SK-N-SH (cell line): Measurements from ENCODE around the gene SCAMP2. TPM values are rescaled to one million over a fixed set of nuclear protein-coding genes. Genes with fewer than 3 reads are reported as not detected.

ENCODE experiments used
- CTCF ChIA-PET: fragments of 300-600, 350-600 bp; formaldehyde crosslinking; extraction: SDS; loops from one replicate; lab custom pipeline; 2021; lab: Yijun Ruan, JAX
- POLR2A ChIA-PET: fragments of 350-600 bp; sonication (Branson Sonifier 250); formaldehyde crosslinking; extraction: SDS; loops from one replicate; lab custom pipeline; 2020; ENCODE audit warnings: antibody characterized with exemption, inconsistent platforms; lab: Yijun Ruan, JAX
- DNase-seq: peaks from one replicate; pipeline ENCODE4 v3.0.0; 2012
- H2AFZ ChIP-seq: fragments of 200-600 bp; sonication (generic); 2 replicates; pipeline ENCODE4 v1.8.1; 2016; ENCODE audit warnings: antibody characterized with exemption, mild to moderate bottlenecking, low read depth
- H3F3A ChIP-seq: fragments of 200-600 bp; sonication (generic); replicated peaks from 2 replicates; pipeline ENCODE3; 2016; ENCODE audit warnings: antibody characterized with exemption, mild to moderate bottlenecking; ENCODE audit not compliant: insufficient read depth
- H3K27ac ChIP-seq, 2 experiments: fragments of 200-500 bp in 1 of 2; fragments of 200-600 bp in 1 of 2; sonication (Bioruptor generic) in 1 of 2; sonication (generic), shearing (Covaris generic) in 1 of 2; 2 replicates each; pipeline versions ENCODE4 v1.5.1 to v1.6.1; 2014 to 2016; ENCODE audit warnings: low read depth in 2 of 2, inconsistent platforms in 1 of 2, low read length in 1 of 2, mild to moderate bottlenecking in 1 of 2, mixed read lengths in 1 of 2
- H3K27me3 ChIP-seq: fragments of 200-600 bp; sonication (generic), shearing (Covaris generic); 2 replicates; pipeline ENCODE4 v1.6.1; 2016; ENCODE audit warnings: mixed run types; ENCODE audit not compliant: insufficient read depth
- H3K36me3 ChIP-seq, 2 experiments: fragments of 200-500 bp in 1 of 2; fragments of 200-600 bp in 1 of 2; sonication (Bioruptor generic) in 1 of 2; sonication (generic) in 1 of 2; replicated peaks in 1 of 2; 2 replicates each; pipeline versions ENCODE3 to v1.5.1; 2014 to 2016; ENCODE audit warnings: low read length in 1 of 2, mild to moderate bottlenecking in 1 of 2; ENCODE audit not compliant: insufficient read depth in 2 of 2, control insufficient read depth in 1 of 2
- H3K4me1 ChIP-seq, 2 experiments: fragments of 200-500 bp in 1 of 2; fragments of 200-600 bp in 1 of 2; sonication (Bioruptor generic) in 1 of 2; sonication (generic), shearing (Covaris generic) in 1 of 2; 2 replicates each; pipeline versions ENCODE4 v1.5.1 to v1.6.1; 2014 to 2016; ENCODE audit warnings: low read depth in 1 of 2, low read length in 1 of 2, mixed run types in 1 of 2; ENCODE audit not compliant: insufficient read depth in 2 of 2, control insufficient read depth in 1 of 2
- H3K4me2 ChIP-seq: fragments of 200-600 bp; sonication (generic), shearing (Covaris generic); 2 replicates; pipeline ENCODE4 v1.6.1; 2017; ENCODE audit warnings: mixed run types
- H3K4me3 ChIP-seq, 2 experiments: fragments of 200-500 bp in 1 of 2; fragments of 200-600 bp in 1 of 2; sonication (Bioruptor generic) in 1 of 2; sonication (generic), shearing (Covaris generic) in 1 of 2; 2 replicates each; pipeline versions ENCODE4 v1.5.1 to v1.8.1; 2014 to 2016; ENCODE audit warnings: low read depth in 2 of 2, inconsistent platforms in 1 of 2, low read length in 1 of 2, mild to moderate bottlenecking in 1 of 2, mixed read lengths in 1 of 2, moderate library complexity in 1 of 2
- H3K79me2 ChIP-seq: fragments of 200-600 bp; sonication (generic); 2 replicates; pipeline ENCODE4 v1.8.1; 2017; ENCODE audit warnings: mild to moderate bottlenecking; ENCODE audit not compliant: insufficient read depth
- H3K9ac ChIP-seq: fragments of 200-600 bp; sonication (generic); 2 replicates; pipeline ENCODE4 v1.6.1; 2017; ENCODE audit warnings: mixed run types
- H3K9me2 ChIP-seq: fragments of 200-600 bp; sonication (generic); 2 replicates; pipeline ENCODE4 v1.6.1; 2017; ENCODE audit warnings: mixed run types
- H3K9me3 ChIP-seq: fragments of 200-600 bp; sonication (generic); 2 replicates; pipeline ENCODE4 v1.6.1; 2017; ENCODE audit warnings: mixed run types, mild to moderate bottlenecking, moderate library complexity
- H4K20me1 ChIP-seq: fragments of 200-600 bp; sonication (generic); 2 replicates; pipeline ENCODE4 v1.6.1; 2017; ENCODE audit warnings: mild to moderate bottlenecking, mixed run types; ENCODE audit not compliant: insufficient read depth
- CHD2 ChIP-seq: fragments of 150-350 bp; IDR thresholded peaks from 2 replicates; pipeline ENCODE4 v1.6.1; 2018; ENCODE audit warnings: low read length; ENCODE audit not compliant: partially characterized antibody
- EP300 ChIP-seq, 2 experiments: IDR thresholded peaks; 2 replicates each; pipeline versions ENCODE4 v1.4.0 to v1.6.1; 2012; ENCODE audit warnings: borderline replicate concordance in 1 of 2, low read depth in 1 of 2, low read length in 1 of 2
- EZH2phosphoT487 ChIP-seq: fragments of 200-600 bp; sonication (generic); IDR thresholded peaks from 2 replicates; pipeline ENCODE4 v1.6.1; 2017; ENCODE audit warnings: low read depth, mixed run types, mild to moderate bottlenecking, antibody characterized with exemption, moderate library complexity, borderline replicate concordance
- NFIC ChIP-seq: IDR thresholded peaks from 2 replicates; pipeline ENCODE4 v1.4.0; 2012; ENCODE audit warnings: borderline replicate concordance
- WGBS: methylation state at CpG from one replicate; pipeline ENCODE4 v1.1.6; 2017; ENCODE audit warnings: low lambda C conversion rate; 5-methylcytosine and 5-hydroxymethylcytosine counted together
- polyA plus RNA-seq, 3 experiments: library from polyadenylated mRNA; depleted of rRNA; stranded (reverse); fragments of >200 nt; gene quantifications; 2 replicates each; pipeline ENCODE4 v1.2.3, GENCODE V29; 2012
- TF ChIP-seq, protein P1 (sequence below): IDR thresholded peaks from 2 replicates; pipeline ENCODE4 v1.4.0; 2012; ENCODE audit warnings: low read depth, borderline replicate concordance
- TF ChIP-seq, protein P2 (sequence below): fragments of 150-350 bp; IDR thresholded peaks from 2 replicates; pipeline ENCODE4 v1.6.1; 2017; ENCODE audit warnings: antibody characterized with exemption, low read length, low read depth, borderline replicate concordance
- TF ChIP-seq, protein P3 (sequence below): IDR thresholded peaks from 2 replicates; pipeline ENCODE4; 2012
- TF ChIP-seq, protein P4 (sequence below): fragments of 200-600 bp; sonication (generic); IDR thresholded peaks from 2 replicates; pipeline ENCODE4 v1.6.1; 2017; ENCODE audit warnings: antibody characterized with exemption, mild to moderate bottlenecking, moderate library complexity

SCAMP2 gene
- polyA plus RNA-seq, 1 of the 3 experiments (the other 2 are of a cell fraction): 88.1 TPM

DNA sequence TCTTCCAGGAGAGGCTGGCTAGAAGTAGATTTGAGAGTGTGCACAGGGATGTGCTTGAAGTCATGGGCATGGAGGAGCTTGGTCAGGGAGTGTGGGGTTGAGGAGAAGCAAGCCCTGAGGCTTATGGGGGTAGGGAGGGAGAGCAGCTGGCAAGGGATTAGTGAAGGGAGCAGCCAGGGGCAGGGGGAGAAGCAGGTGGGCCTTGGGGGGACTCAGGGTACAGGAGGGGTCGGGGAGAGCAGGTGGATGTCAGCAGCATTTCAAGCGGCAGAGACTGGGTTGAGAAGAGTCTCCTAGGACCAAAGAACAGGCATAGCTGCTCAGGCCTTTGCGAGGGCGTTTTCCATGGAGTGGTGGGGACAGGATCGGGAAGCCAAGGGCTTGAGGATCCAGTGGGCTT is 63.9 kb downstream of the SCAMP2 start:
- Histone ChIP-seq H3K27me3 (no peaks in the 10 kb centered on the region), H2AFZ (no peak overlapping the region), H3K4me1 (no peaks in the 10 kb centered on the region), H3K4me2 (no peak overlapping the region), H4K20me1 (no peaks in the 10 kb centered on the region), H3K9ac (no peak overlapping the region), H3K27ac (no peak overlapping the region), H3F3A (peaks cover 5% of the 10 kb centered on the region), H3K36me3 (no peaks in the 10 kb centered on the region), H3K79me2 (no peaks in the 10 kb centered on the region), H3K9me3 (no peaks in the 10 kb centered on the region), H3K9me2 (no peaks in the 10 kb centered on the region), H3K4me3 (no peak overlapping the region)
- ChIA-PET POLR2A (no interaction called here), CTCF (interaction anchor here (0.9 to 2.8 kb wide), 7 partner anchors 8 to 141 kb away, joined by 3 to 11 read pairs (median 6); no protein-coding TSS in a partner anchor)
- no peak for TF ChIP-seq EZH2phosphoT487
- TF ChIP-seq, protein P1, sequence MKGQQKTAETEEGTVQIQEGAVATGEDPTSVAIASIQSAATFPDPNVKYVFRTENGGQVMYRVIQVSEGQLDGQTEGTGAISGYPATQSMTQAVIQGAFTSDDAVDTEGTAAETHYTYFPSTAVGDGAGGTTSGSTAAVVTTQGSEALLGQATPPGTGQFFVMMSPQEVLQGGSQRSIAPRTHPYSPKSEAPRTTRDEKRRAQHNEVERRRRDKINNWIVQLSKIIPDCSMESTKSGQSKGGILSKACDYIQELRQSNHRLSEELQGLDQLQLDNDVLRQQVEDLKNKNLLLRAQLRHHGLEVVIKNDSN: no peak
- WGBS: 81% methylated on average over 5 of the region's 5 CpGs
- no peak for DNase-seq

DNA sequence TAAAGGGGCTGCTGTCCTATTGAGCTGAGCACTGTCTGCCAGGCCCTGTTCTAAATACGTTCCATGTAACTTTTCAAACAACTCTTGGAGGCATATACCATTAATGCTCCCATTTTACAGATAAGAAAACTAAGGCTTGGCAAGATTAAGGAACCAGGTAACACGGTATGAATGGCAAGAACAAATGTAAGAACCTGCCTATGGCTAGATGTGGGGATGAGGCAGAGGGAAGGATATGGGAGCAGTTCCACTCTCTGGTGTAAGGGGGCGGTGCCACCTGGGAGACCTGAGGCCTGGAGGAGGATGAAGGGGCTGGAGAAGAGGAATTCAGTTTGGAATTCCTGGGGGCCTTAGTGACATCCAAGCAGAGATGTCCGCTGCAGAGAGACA is 64.3 kb downstream of the SCAMP2 start:
- Histone ChIP-seq H3K9ac (no peak overlapping the region), H3K4me2 (no peak overlapping the region), H3K27me3 (no peaks in the 10 kb centered on the region), H3K27ac (no peak overlapping the region), H3K79me2 (no peaks in the 10 kb centered on the region), H3K9me3 (no peaks in the 10 kb centered on the region), H3K9me2 (no peaks in the 10 kb centered on the region), H2AFZ (no peak overlapping the region), H3K36me3 (peaks cover 0 to 2% of the 10 kb centered on the region in 2 experiments), H3F3A (peaks cover 5% of the 10 kb centered on the region), H3K4me1 (no peaks in the 10 kb centered on the region), H4K20me1 (no peaks in the 10 kb centered on the region), H3K4me3 (no peak overlapping the region)
- ChIA-PET CTCF (interaction anchor here (1.0 to 2.8 kb wide), 6 partner anchors 9 to 40 kb away, joined by 4 to 11 read pairs (median 8); no protein-coding TSS in a partner anchor), POLR2A (no interaction called here)
- WGBS: 93% methylated on average over 4 of the region's 4 CpGs
- no peak for DNase-seq
- TF ChIP-seq, protein P2, sequence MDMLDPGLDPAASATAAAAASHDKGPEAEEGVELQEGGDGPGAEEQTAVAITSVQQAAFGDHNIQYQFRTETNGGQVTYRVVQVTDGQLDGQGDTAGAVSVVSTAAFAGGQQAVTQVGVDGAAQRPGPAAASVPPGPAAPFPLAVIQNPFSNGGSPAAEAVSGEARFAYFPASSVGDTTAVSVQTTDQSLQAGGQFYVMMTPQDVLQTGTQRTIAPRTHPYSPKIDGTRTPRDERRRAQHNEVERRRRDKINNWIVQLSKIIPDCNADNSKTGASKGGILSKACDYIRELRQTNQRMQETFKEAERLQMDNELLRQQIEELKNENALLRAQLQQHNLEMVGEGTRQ: no peak
- TF ChIP-seq NFIC (no peak), EP300 (IDR thresholded peaks at IDR 0.05; ENCODE audit: borderline replicate concordance in 1 of 2, low read depth in 1 of 2, low read length in 1 of 2) (no peak), CHD2 (no peak)
- TF ChIP-seq, protein P3, sequence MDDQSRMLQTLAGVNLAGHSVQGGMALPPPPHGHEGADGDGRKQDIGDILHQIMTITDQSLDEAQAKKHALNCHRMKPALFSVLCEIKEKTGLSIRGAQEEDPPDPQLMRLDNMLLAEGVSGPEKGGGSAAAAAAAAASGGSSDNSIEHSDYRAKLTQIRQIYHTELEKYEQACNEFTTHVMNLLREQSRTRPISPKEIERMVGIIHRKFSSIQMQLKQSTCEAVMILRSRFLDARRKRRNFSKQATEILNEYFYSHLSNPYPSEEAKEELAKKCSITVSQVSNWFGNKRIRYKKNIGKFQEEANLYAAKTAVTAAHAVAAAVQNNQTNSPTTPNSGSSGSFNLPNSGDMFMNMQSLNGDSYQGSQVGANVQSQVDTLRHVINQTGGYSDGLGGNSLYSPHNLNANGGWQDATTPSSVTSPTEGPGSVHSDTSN: no peak
- TF ChIP-seq, protein P4, sequence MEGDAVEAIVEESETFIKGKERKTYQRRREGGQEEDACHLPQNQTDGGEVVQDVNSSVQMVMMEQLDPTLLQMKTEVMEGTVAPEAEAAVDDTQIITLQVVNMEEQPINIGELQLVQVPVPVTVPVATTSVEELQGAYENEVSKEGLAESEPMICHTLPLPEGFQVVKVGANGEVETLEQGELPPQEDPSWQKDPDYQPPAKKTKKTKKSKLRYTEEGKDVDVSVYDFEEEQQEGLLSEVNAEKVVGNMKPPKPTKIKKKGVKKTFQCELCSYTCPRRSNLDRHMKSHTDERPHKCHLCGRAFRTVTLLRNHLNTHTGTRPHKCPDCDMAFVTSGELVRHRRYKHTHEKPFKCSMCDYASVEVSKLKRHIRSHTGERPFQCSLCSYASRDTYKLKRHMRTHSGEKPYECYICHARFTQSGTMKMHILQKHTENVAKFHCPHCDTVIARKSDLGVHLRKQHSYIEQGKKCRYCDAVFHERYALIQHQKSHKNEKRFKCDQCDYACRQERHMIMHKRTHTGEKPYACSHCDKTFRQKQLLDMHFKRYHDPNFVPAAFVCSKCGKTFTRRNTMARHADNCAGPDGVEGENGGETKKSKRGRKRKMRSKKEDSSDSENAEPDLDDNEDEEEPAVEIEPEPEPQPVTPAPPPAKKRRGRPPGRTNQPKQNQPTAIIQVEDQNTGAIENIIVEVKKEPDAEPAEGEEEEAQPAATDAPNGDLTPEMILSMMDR: no peak
- TF ChIP-seq, all 33 proteins: peak for 0
